CD4-positive, alpha-beta T cell (primary cell): ENCODE data around the gene BABAM2. TPM values are rescaled to one million over a fixed set of nuclear protein-coding genes. Genes with fewer than 3 reads are reported as not detected.

Experiments used
- ATAC-seq: fragments of 200-7000 bp; cut with Tn5 transposase; one replicate; pipeline ENCODE4 v1.10.0; 2022; ENCODE audit warnings: mild to moderate bottlenecking; ENCODE audit not compliant: poor library complexity
- CTCF ChIA-PET: fragments of 350-600 bp; sonication (Branson Sonifier 250); formaldehyde crosslinking; loops from one replicate; lab custom pipeline; 2021; ENCODE audit warnings: antibody characterized with exemption, inconsistent platforms; lab: Charles Lee
- POLR2A ChIA-PET: fragments of 350-600 bp; sonication (Branson Sonifier 250); formaldehyde crosslinking; loops from one replicate; lab custom pipeline; 2021; ENCODE audit warnings: antibody characterized with exemption, inconsistent platforms; lab: Charles Lee
- DNase-seq, 14 experiments: peaks; one replicate each; pipeline ENCODE4 v3.0.0-alpha.2; 2013 to 2020; ENCODE audit warnings: mixed read lengths in 2 of 14
- H3K27ac ChIP-seq, 2 donors: one replicate each; pipeline versions ENCODE4 v1.5.1 to v1.7.0; 2013; ENCODE audit warnings: low read length in 2 of 2, low read depth in 1 of 2, mild to moderate bottlenecking in 1 of 2
- H3K27me3 ChIP-seq, 2 experiments: 1 replicate in 1 of 2; 2 replicates in 1 of 2; pipeline versions ENCODE4 v1.6.1 to v1.7.0; 2013; ENCODE audit warnings: low read length in 2 of 2, control low read depth in 1 of 2, mild to moderate bottlenecking in 1 of 2, moderate library complexity in 1 of 2; ENCODE audit not compliant: insufficient read depth in 2 of 2, control insufficient read depth in 1 of 2
- H3K36me3 ChIP-seq: one replicate; pipeline ENCODE4 v1.6.1; 2013; ENCODE audit warnings: low read length, control low read depth; ENCODE audit not compliant: insufficient read depth
- H3K4me1 ChIP-seq: one replicate; pipeline ENCODE4 v1.6.1; 2013; ENCODE audit warnings: low read length, control low read depth; ENCODE audit not compliant: insufficient read depth
- H3K4me3 ChIP-seq: one replicate; pipeline ENCODE4 v1.5.1; 2013; ENCODE audit warnings: mild to moderate bottlenecking, low read length, moderate library complexity
- H3K9me3 ChIP-seq, 2 experiments: 1 replicate in 1 of 2; 2 replicates in 1 of 2; pipeline versions ENCODE4 v1.6.1 to v1.7.0; 2013; ENCODE audit warnings: low read length in 2 of 2, mild to moderate bottlenecking in 2 of 2, control low read depth in 1 of 2, moderate library complexity in 1 of 2; ENCODE audit not compliant: control insufficient read depth in 1 of 2, insufficient read depth in 1 of 2
- H3K27ac Mint-ChIP-seq: one replicate; pipeline ENCODE4 v1.8.0; 2020; ENCODE audit warnings: mixed read lengths
- H3K27me3 Mint-ChIP-seq: one replicate; pipeline ENCODE4 v1.8.0; 2021; ENCODE audit warnings: mixed read lengths
- H3K36me3 Mint-ChIP-seq: one replicate; pipeline ENCODE4 v1.8.0; 2021; ENCODE audit warnings: low read depth, mixed read lengths
- H3K4me1 Mint-ChIP-seq: one replicate; pipeline ENCODE4 v1.8.0; 2021; ENCODE audit warnings: low read depth, mixed read lengths
- H3K4me3 Mint-ChIP-seq: one replicate; pipeline ENCODE4 v1.8.0; 2020; ENCODE audit warnings: mild to moderate bottlenecking, mixed read lengths
- H3K9me3 Mint-ChIP-seq: one replicate; pipeline ENCODE4 v1.8.0; 2020; ENCODE audit warnings: mixed read lengths
- CTCF ChIP-seq: fragments of 200-600 bp; IDR thresholded peaks from one replicate; pipeline ENCODE4 v1.8.0; 2022; ENCODE audit warnings: antibody characterized with exemption, mild to moderate bottlenecking
- intact Hi-C, 2 experiments: fragments of 100-400 bp; cut with DNase I in 1 of 2; cut with micrococcal nuclease in 1 of 2; formaldehyde crosslinking; loops; one replicate each; pipeline versions ENCODE4 v1.15.1 to v1.9.0; 2023 to 2025; cut with DNase I, micrococcal nuclease
- total RNA-seq, 174 experiments: library from RNA in 2 of 174; stranded (reverse) in 2 of 174; gene quantifications; one replicate each; pipeline ENCODE4 v1.2.3 and lab custom pipeline; 2021 to 2026

The BABAM2 gene
- total RNA-seq, 2 experiments from 2014 or later: 29.2 to 32.8 TPM

DNA sequence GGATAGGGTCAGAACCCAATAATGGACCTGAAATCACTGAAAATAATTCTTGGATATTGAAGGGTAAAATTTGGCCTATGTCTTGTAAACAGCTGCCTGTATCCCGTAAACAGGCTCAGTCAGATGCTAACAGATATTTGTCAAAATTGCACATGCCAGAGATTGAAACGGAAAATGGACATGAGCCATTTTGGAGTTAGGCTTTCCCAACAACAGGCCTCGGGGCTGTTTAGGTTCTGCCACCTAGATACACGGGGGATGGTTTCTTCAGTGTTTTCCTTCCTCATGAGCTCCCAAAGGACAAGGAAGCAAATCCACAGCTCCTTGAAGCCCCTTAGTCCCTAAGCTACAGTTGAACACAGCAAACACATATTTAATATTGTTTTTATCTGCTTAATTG lies 297.9 kb downstream of the BABAM2 start:
- H3K9me3 Mint-ChIP-seq: no peaks in the 10 kb centered on the region
- intact Hi-C loops: no loop called here
- no peak for TF ChIP-seq CTCF
- ChIA-PET CTCF (interaction anchor here (0.6 kb wide), 1 partner anchor 20 kb away, joined by 3 read pairs; no protein-coding TSS in a partner anchor), POLR2A (no interaction called here)
- H3K36me3 ChIP-seq: no peaks in the 10 kb centered on the region
- H3K27me3 Mint-ChIP-seq: no peaks in the 10 kb centered on the region
- H3K27me3 ChIP-seq: no peaks in the 10 kb centered on the region
- ATAC-seq (no peak), DNase-seq (no peak)
- H3K27ac Mint-ChIP-seq: no peak overlapping the region
- no peaks in the 10 kb centered on the region for H3K4me1 Mint-ChIP-seq
- H3K36me3 Mint-ChIP-seq: no peaks in the 10 kb centered on the region
- no peaks in the 10 kb centered on the region for H3K9me3 ChIP-seq
- no peak overlapping the region for H3K27ac ChIP-seq
- no peaks in the 10 kb centered on the region for H3K4me1 ChIP-seq
- H3K4me3 ChIP-seq: no peak overlapping the region
- H3K4me3 Mint-ChIP-seq: no peak overlapping the region

DNA sequence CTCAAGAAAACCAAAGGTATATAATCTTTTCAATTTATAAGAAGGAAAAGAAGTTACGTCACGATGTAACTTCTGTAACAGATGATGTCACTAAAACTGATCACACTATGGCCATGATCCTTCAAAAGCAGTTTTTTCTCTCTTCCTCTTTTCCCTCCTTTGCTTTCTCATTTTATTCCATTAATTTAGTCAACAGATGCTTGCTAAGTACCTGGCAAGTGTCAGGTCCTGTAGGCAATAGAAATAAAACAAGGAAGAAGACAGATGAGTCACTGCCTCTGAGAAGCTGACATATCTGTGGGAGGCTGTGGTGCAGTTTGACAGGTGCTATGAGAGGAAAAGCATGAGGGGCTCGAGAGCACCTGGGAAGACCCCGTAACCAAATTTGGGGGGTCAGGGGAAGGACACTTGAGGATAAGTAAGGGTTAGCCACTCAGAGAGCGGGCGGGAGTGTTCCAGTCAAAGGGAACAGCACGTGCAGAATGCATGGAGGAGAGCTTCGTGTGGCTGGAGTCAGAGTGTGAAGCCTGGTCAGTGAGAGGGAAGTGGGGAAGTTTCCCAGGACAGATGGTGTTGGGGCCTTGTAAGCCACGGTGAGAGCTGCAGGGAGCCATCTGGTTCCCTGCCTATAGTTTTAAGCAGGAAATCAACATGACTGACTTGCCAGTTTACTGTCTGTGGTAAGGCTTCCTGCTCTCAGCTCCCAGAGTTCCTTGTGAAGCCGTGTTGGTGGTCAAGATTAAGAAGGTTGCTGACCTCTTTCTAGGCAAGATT lies 303.3 kb downstream of the BABAM2 start:
- intact Hi-C loops: no loop called here
- Mint-ChIP-seq H3K27ac (no peak overlapping the region), H3K4me1 (no peaks in the 10 kb centered on the region), H3K27me3 (no peaks in the 10 kb centered on the region), H3K4me3 (no peak overlapping the region), H3K9me3 (no peaks in the 10 kb centered on the region), H3K36me3 (peaks cover 11% of the 10 kb centered on the region)
- no peaks in the 10 kb centered on the region for H3K9me3 ChIP-seq
- H3K27ac ChIP-seq: no peak overlapping the region
- H3K4me1 ChIP-seq: no peaks in the 10 kb centered on the region
- peaks cover 2% of the 10 kb centered on the region for H3K36me3 ChIP-seq
- CTCF ChIA-PET: no interaction called here
- ATAC-seq: no peak
- H3K27me3 ChIP-seq: no peaks in the 10 kb centered on the region
- no peak overlapping the region for H3K4me3 ChIP-seq
- DNase-seq: no peak
- POLR2A ChIA-PET: no interaction called here
- TF ChIP-seq CTCF: no peak

DNA sequence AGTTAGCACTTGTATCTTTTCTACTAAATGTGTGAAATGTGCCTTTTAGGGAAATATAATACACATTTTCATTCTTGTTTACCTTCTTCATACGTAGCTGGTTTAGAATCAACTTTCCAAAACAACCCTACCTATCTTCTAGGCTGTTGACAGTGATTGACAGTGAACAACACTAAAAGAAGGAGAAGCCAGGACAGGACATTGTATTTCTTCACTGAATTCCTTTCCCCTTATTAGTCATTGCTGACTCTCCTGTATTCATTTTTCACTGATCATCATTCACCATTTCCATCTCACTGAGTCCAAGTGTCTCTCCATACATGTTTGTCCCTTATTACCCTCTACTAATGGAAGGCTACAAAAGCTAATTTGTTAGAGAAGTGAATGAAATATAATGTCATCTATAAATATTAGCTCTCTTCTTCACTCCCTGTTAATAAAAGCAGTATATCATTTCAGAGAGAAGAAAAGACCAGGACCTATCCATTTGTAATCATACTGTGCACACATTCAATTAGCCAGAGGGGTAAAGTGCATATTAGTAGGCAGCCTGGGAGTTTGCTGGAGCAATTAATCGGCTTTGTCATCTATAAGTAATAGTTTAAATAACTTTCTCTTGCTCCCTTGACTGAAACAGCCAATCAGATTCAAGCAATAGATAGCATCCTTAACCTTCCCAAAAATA lies 309.6 kb downstream of the BABAM2 start:
- Mint-ChIP-seq H3K27me3 (no peaks in the 10 kb centered on the region), H3K9me3 (no peaks in the 10 kb centered on the region), H3K4me1 (no peaks in the 10 kb centered on the region), H3K4me3 (no peak overlapping the region), H3K36me3 (peaks cover 24% of the 10 kb centered on the region), H3K27ac (no peak overlapping the region)
- Histone ChIP-seq H3K4me1 (no peaks in the 10 kb centered on the region), H3K4me3 (no peak overlapping the region), H3K27me3 (no peaks in the 10 kb centered on the region), H3K9me3 (no peaks in the 10 kb centered on the region), H3K36me3 (peaks cover 2% of the 10 kb centered on the region), H3K27ac (no peak overlapping the region)
- ChIA-PET CTCF (interaction anchor here (0.6 kb wide), 1 partner anchor 468 kb away, joined by 3 read pairs; no protein-coding TSS in a partner anchor), POLR2A (no interaction called here)
- intact Hi-C loops: no loop called here
- TF ChIP-seq CTCF: no peak
- ATAC-seq (no peak), DNase-seq (no peak)
